Ureter (tissue), 1 donor: ENCODE data around the gene ACSL1. TPM values are rescaled to one million over a fixed set of nuclear protein-coding genes. Genes with fewer than 3 reads are reported as not detected.

ENCODE experiments used
- DNase-seq: peaks from one replicate; pipeline ENCODE4 v3.0.0-alpha.2; 2020; ENCODE audit warnings: low spot score
- total RNA-seq: library from RNA; stranded (reverse); gene quantifications from one replicate; pipeline ENCODE4 v1.2.4, GENCODE V29; 2023
- donor health status: DM: yes; HTN: yes; CAD: no.

Gene ACSL1
- total RNA-seq, 1 donor from 2014 or later: 104 TPM

GRCh38 chr4:184727430-184727829, 98.3 kb downstream of the ACSL1 start:
- no peak for DNase-seq

GRCh38 chr4:184722798-184723197, 103.0 kb downstream of the ACSL1 start:
- no peak for DNase-seq

- DNase-seq: no peak
These were observed 104.5 kb downstream of the ACSL1 start for GRCh38 chr4:184721254-184721653.

GRCh38 chr4:184719407-184719806, 106.4 kb downstream of the ACSL1 start:
- DNase-seq: no peak

GRCh38 chr4:184715526-184715925, 110.2 kb downstream of the ACSL1 start:
- no peak for DNase-seq

GRCh38 chr4:184713887-184714286, 111.9 kb downstream of the ACSL1 start:
- no peak for DNase-seq

GRCh38 chr4:184712322-184712721, 113.4 kb downstream of the ACSL1 start:
- DNase-seq: no peak

- DNase-seq: no peak
These were observed 119.3 kb downstream of the ACSL1 start for GRCh38 chr4:184706453-184706852.

- DNase-seq: no peak
These were observed 120.1 kb downstream of the ACSL1 start for GRCh38 chr4:184705692-184706091.

Other genes starting within 250 kb of the ACSL1 start
- gene CASP3, start 176.5 kb downstream of the ACSL1 start, total RNA-seq: 17.4 TPM
- gene PRIMPOL, start 176.2 kb downstream of the ACSL1 start, total RNA-seq: 20.3 TPM
- gene CENPU, start 91.9 kb downstream of the ACSL1 start, total RNA-seq: 3.1 TPM
- not detected for gene HELT, start 192.5 kb upstream of the ACSL1 start, total RNA-seq